ENCODE data around the gene ZDHHC13.

The ZDHHC13 gene

GRCh38 chr11:19208959-19209546 lies 92.1 kb downstream of the ZDHHC13 start:
- no peak for DNase-seq

- no peak for DNase-seq
These were observed 92.8 kb downstream of the ZDHHC13 start for GRCh38 chr11:19209617-19210370.

- no peak for DNase-seq
These were observed 99.1 kb downstream of the ZDHHC13 start for GRCh38 chr11:19216021-19216420.

- DNase-seq = no peak
These were observed 99.9 kb downstream of the ZDHHC13 start for GRCh38 chr11:19216709-19217374.

GRCh38 chr11:19218216-19218615 lies 101.2 kb downstream of the ZDHHC13 start:
- DNase-seq = no peak

GRCh38 chr11:19218786-19219460 lies 102.0 kb downstream of the ZDHHC13 start:
- no peak for DNase-seq

GRCh38 chr11:19220903-19221724 lies 104.1 kb downstream of the ZDHHC13 start:
- DNase-seq = no peak

- DNase-seq = no peak
These were observed 108.2 kb downstream of the ZDHHC13 start for GRCh38 chr11:19225123-19225522.

GRCh38 chr11:19225581-19225980 lies 108.6 kb downstream of the ZDHHC13 start:
- no peak for DNase-seq
